Measurements from ENCODE around the gene SMARCA4.
"Not testable (repeated sequence)": the region's sequence is repeated elsewhere in the genome, so short reads cannot be mapped to it uniquely, and the experiment has no call there.

Gene SMARCA4

GRCh38 chr19:10981252-10981895, 20.5 kb downstream of the SMARCA4 start:
- DNase-seq = no peak

DNA sequence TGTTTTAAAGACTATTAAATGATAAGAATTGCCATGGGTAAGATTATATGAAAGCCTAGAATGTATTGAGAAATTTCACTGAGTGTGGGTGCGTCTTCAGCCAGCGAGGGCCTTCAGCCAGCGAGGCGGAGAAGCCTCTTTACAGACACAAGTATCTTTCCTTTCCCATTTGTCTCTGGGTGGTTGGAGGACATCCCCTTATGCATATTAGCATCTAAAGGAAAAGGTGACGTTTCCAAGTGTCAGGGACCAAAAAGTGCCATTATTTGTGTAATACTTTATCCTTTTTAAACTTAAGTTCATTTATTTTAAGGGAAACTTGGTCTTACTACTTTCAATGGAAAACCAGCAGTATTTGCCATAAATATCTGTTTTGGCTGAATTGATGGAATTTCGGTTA, 22.2 kb downstream of the SMARCA4 start:
- DNase-seq = no peak

DNA sequence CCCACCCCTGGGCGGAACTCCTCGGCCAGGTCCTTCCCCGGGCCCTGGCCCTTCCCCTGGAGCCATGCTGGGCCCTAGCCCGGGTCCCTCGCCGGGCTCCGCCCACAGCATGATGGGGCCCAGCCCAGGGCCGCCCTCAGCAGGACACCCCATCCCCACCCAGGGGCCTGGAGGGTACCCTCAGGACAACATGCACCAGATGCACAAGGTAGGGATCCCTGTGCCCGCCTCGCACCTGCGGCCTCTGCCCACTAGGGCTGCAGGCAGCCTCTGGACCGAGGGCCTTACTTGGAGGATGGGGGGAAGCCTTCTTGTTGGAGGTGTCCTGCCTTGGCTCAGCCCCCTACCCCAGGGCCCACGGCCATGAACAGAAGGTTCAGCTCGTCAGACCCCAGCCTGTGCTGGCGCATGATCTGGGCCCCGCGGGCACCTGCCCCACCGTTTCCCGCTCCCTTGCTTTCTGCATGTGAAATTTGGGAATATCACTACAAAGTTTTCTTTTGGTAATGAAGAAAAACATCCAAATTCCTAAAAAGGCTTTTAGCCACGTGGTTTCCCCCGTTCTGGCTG, 23.4 kb downstream of the SMARCA4 start:
- DNase-seq = no peak

GRCh38 chr19:10985502-10985901, 24.7 kb downstream of the SMARCA4 start:
- no peak for DNase-seq

DNA sequence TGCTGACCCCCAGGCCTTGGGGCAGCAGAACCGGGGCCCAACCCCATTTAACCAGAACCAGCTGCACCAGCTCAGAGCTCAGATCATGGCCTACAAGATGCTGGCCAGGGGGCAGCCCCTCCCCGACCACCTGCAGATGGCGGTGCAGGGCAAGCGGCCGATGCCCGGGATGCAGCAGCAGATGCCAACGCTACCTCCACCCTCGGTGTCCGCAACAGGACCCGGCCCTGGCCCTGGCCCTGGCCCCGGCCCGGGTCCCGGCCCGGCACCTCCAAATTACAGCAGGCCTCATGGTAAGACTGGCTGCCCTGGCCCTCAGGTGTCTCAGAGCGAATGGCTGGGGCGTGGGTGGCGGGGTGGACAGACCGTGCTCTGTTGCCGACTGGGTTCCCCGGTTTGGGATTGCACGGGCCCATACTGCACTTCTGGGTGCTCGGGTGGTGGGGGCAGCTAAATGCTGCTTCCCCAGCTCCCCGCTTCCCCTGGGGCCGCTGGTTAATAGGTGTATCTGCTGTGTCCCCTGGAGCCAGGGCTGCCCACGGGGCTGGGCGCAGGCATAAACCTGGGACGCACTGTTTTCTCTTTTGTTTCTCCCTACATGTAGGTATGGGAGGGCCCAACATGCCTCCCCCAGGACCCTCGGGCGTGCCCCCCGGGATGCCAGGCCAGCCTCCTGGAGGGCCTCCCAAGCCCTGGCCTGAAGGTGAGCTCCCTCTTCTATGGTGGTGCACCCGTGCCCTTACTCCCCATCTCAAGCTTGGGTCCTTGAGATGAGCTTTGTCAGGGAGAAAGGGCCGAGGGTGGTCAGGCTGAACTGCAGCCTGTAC, 25.7 kb downstream of the SMARCA4 start:
- DNase-seq = no peak

DNA sequence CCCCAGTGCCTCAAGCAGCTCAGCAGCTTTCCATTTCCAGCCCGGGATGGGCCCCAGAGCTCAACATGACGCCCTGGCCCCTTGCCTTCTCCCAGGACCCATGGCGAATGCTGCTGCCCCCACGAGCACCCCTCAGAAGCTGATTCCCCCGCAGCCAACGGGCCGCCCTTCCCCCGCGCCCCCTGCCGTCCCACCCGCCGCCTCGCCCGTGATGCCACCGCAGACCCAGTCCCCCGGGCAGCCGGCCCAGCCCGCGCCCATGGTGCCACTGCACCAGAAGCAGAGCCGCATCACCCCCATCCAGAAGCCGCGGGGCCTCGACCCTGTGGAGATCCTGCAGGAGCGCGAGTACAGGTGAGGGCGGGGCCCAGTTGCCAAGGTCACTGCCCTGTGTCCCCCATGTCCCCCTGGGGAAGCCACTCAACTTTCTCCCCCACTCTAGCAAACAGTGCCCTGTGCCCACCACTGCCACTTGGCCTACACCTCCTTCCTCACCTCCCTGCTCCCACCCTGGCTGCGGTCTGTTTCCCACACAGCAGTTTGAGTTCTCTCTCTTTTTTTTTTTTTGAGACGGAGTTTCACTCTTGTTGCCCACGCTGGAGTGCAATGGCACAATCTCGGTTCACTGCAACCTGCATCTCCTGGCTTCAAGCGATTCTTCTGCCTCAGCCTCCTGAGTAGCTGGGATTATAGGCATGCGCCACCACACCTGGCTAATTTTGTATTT, 26.9 kb downstream of the SMARCA4 start:
- no peak for DNase-seq

GRCh38 chr19:10988380-10988779, 27.6 kb downstream of the SMARCA4 start:
- DNase-seq = no peak

DNA sequence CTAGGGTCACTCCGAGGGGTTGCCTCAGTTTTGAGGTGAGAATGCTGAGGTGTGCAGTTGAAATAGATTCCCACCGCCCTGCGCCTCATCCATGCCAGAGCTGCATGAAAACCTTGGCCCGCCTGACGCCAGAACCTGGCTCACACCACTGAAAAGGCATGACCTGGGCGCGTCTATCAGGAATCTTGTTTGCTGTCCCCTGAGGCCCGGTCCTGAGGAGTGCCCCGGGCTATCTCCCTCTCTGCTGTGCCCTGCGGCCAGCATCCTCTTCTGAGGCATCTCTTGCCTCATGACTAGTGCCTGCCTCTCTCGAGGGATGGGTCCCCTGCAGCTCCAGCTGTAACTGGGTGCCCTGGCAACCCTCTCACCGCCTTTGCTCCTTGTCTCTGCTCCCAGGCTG, 28.1 kb downstream of the SMARCA4 start:
- DNase-seq = no peak

DNA sequence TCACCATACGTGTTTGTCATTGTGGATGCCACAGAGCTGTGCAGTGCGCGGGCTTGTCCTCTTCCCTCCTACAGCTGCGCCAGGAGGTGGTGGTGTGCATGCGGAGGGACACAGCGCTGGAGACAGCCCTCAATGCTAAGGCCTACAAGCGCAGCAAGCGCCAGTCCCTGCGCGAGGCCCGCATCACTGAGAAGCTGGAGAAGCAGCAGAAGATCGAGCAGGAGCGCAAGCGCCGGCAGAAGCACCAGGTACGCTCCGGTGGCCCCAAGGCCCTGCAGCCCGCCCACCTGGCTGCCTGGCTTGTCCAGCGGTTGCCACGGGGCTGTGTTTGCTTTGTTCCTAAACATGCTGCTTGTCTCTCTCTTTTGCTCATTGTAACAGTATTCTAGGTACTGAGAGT, 30.2 kb downstream of the SMARCA4 start:
- no peak for DNase-seq

DNA sequence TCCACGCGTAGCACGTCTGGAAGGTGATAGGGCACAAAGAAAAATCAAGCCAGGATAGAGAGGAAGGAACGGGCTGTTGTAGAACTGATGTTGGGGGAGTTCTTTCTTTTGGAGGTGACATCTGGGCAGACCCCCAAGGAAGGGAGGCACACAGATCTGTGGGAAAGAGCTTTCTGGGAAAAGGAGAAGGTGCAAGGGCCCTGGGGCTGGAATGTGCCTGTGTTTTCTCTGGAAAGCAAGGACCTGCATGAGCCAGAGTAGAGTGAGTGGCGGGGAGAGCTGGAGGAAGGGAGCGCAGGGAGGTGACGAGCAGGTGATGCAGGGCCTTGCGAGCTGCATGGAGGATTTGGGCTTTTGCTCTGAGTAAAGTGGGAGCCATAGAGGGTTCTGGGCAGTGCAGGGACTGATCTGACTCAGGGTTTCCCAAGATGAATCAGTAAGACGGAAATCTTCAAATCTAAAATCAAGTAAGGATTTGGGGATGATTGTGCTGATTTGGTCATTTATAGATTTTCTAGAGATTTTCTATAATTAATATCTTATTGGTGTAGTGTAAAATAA, 30.8 kb downstream of the SMARCA4 start:
- DNase-seq = no peak

DNA sequence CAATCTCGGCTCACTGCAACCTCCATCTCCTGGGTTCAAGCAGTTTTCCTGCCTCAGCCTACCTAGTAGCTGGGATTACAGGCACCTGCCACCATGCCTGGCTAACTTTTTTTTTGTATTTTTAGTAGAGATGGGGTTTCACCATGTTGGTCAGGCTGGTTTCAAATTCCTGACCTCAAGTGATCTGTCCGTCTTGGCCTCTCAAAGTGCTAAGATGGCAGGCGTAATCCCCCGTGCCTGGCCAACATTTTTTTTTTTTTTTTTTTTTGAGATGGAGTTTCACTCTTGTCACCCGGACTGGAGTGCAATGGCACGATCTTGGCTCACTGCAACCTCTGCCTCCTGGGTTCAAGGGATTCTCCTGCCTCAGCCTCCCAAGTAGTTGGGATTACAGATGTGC, 31.3 kb downstream of the SMARCA4 start:
- not testable (repeated sequence) for DNase-seq

DNA sequence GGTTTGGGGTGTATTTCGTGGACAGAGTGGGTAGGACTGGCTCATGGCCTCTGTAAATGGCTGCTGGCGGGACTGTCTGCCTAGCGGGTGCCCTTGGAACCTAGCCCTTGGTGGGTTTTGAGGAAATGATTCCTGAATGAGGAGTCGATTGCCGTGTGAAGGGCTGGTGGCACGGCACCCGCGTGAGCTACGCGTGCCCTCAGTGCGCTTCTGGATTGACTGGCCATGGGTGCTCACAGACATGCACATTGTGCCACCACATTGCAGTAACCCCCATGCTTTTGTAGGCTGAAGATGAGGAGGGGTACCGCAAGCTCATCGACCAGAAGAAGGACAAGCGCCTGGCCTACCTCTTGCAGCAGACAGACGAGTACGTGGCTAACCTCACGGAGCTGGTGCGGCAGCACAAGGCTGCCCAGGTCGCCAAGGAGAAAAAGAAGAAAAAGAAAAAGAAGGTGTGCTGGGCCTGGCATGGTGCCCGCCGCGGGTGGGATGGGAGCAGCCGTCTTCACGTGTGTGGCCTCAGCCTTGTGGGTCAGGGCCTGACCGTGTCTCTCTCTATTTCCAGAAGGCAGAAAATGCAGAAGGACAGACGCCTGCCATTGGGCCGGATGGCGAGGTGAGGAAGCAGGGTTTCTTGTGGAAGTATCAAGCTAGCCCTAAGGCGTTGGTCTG, 35.2 kb downstream of the SMARCA4 start:
- DNase-seq = no peak

DNA sequence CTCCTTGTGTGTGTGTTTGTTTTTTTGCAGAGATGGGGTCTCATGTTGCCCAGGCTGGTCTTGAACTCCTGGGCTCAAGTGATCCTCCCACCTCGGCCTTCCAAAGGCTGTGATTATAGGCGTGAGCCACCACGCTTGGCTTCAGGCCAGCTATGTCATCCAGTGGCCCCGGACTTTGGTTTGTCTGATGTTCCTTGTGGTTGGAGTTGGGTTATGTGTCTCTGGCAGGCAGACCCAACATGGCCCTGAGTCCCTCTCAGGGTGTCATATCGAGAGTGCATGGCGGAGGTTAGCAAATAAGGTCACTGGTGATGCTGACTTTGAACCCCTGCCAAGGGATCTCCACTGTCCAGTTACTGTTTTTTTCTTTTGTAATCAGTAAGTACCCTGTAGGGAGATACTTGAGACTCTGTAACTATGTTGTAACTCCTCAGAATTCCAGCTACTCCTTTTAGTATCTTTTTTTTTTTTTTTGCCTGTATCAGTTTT, 37.3 kb downstream of the SMARCA4 start:
- no peak for DNase-seq

GRCh38 chr19:10998666-10999065, 37.8 kb downstream of the SMARCA4 start:
- no peak for DNase-seq

- no peak for DNase-seq
These were observed 44.7 kb downstream of the SMARCA4 start for GRCh38 chr19:11005521-11005920.

GRCh38 chr19:11007385-11007784, 46.6 kb downstream of the SMARCA4 start:
- DNase-seq = no peak

- DNase-seq = no peak
These were observed 47.2 kb downstream of the SMARCA4 start for GRCh38 chr19:11007962-11008532.

GRCh38 chr19:11010041-11010440, 49.2 kb downstream of the SMARCA4 start:
- no peak for DNase-seq

GRCh38 chr19:11012507-11012906, 51.7 kb downstream of the SMARCA4 start:
- no peak for DNase-seq

DNA sequence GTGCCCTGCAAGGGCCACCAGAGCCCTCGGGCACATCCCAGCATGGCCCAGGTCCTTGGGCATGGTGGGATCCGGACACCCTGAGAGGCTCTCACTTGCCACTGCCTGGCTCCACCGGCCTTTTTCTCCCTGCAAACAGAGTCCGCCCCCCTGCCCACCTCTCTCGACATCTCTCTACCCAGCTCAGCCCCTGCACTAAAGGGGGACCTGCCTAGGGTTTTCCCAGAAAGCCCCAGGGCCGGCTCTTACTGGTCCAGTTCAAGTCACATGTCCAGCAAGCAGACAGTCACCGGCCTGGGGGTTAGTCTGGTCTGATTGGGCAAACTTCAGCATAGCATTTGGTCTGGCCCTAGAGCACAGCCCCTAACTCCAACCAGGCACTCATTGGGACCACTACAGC, 52.9 kb downstream of the SMARCA4 start:
- no peak for DNase-seq

DNA sequence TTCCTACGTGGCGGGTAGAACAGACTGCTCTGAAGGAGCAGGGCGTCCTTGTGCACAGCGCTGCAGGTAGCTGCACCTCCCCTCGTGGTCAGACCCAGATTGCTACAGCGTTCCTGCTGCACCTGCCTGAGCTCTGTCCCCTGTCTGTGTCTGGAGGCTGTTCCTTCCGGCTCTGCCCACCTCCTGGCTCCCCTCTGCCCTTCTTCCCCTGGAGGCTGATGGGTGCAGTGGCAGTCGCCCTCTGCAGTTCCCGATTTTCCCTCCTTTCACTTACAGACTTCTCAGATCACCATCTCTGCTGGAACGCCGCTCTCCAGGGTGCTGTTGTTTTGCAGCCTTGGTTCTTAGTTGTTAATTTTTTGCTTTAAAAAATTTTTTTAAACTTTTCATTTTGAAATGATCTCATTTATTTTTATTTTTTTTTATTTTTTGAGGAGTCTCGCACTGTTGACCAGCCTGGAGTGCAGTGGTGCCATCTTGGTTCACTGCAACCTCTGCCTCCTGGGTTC, 53.6 kb downstream of the SMARCA4 start:
- DNase-seq = no peak

DNA sequence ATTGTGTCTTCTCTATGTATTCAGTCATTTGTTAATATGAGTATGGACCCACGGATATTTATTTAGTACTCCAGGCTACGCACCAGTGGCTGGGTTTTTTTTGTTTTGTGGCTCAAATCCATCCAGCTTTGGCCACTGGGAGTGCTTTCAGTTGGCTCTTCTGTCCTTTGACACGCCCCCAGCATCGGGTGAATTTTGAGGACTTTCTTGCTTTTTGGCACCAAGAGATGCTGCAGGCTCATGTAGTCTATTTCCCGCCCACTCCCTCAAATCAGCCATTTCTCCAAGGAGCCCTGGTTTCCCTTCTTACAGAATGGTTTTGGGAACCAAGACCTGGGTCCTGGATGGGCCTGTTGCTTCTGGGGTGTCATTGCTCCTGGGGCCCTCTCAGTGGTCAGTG, 55.8 kb downstream of the SMARCA4 start:
- no peak for DNase-seq
